Measurements from ENCODE around the gene CAPS.

GRCh38 chr19:5914358-5914774, 312 bp downstream of the CAPS start:
- TF ChIP-seq CTCF (IDR thresholded peaks at IDR 0.05; ENCODE audit: low read depth, low read length) (no peak), EZH2phosphoT487 (IDR thresholded peaks at IDR 0.05; ENCODE audit: low read depth) (no peak)
